Progenitor cell of endocrine pancreas (in vitro differentiated cells): ENCODE data around the gene POMGNT2. TPM values are rescaled to one million over a fixed set of nuclear protein-coding genes. Genes with fewer than 3 reads are reported as not detected.
"Not testable (repeated sequence)": the region's sequence is repeated elsewhere in the genome, so short reads cannot be mapped to it uniquely, and the experiment has no call there.

Experiments used
- DNase-seq: peaks from one replicate; pipeline ENCODE4 v3.0.0; 2021; ENCODE audit warnings: low spot score; ENCODE audit not compliant: unreplicated experiment
- H3K27ac Mint-ChIP-seq: 2 replicates; pipeline ENCODE4 v1.8.0; 2021; ENCODE audit warnings: mild to moderate bottlenecking, moderate library complexity, mixed read lengths
- H3K27me3 Mint-ChIP-seq: 2 replicates; pipeline ENCODE4 v1.8.0; 2021; ENCODE audit warnings: mixed read lengths
- H3K36me3 Mint-ChIP-seq: 2 replicates; pipeline ENCODE4 v1.8.0; 2022; ENCODE audit warnings: mixed read lengths; ENCODE audit not compliant: insufficient read depth
- H3K4me1 Mint-ChIP-seq: 2 replicates; pipeline ENCODE4 v1.8.0; 2021; ENCODE audit warnings: low read depth, mixed read lengths
- H3K4me3 Mint-ChIP-seq: 2 replicates; pipeline ENCODE4 v1.8.0; 2021; ENCODE audit warnings: low read depth, mild to moderate bottlenecking, moderate library complexity, mixed read lengths
- H3K9me3 Mint-ChIP-seq: 2 replicates; pipeline ENCODE4 v1.8.0; 2021; ENCODE audit warnings: low read depth, mixed read lengths
- CTCF ChIP-seq: fragments of 200-600 bp; sonication (generic); IDR thresholded peaks from one replicate; pipeline ENCODE4 v1.5.0; 2021; ENCODE audit warnings: antibody characterized with exemption, mild to moderate bottlenecking; ENCODE audit not compliant: unreplicated experiment
- total RNA-seq: library from RNA; stranded (reverse); gene quantifications from 2 replicates; pipeline ENCODE4 v1.2.1, GENCODE V29; 2021

The POMGNT2 gene
- total RNA-seq, 1 donor from 2014 or later: 21.6 TPM

- Mint-ChIP-seq H3K27me3 (peaks cover 5% of the 10 kb centered on the region), H3K36me3 (peaks cover 2% of the 10 kb centered on the region), H3K4me3 (no peak overlapping the region), H3K4me1 (no peaks in the 10 kb centered on the region), H3K27ac (no peak overlapping the region), H3K9me3 (no peaks in the 10 kb centered on the region)
- no peak for TF ChIP-seq CTCF
- DNase-seq: no peak
Measured at GRCh38 chr3:43073116-43073835, 32.6 kb downstream of the POMGNT2 start.

- TF ChIP-seq CTCF: no peak
- H3K9me3 Mint-ChIP-seq: no peaks in the 10 kb centered on the region
- H3K27me3 Mint-ChIP-seq: peaks cover 5% of the 10 kb centered on the region
- no peaks in the 10 kb centered on the region for H3K36me3 Mint-ChIP-seq
- no peaks in the 10 kb centered on the region for H3K4me1 Mint-ChIP-seq
- H3K27ac Mint-ChIP-seq: no peak overlapping the region
- DNase-seq: no peak
- no peak overlapping the region for H3K4me3 Mint-ChIP-seq
Measured at GRCh38 chr3:43072361-43072760, 33.5 kb downstream of the POMGNT2 start.

- peaks cover 5% of the 10 kb centered on the region for H3K27me3 Mint-ChIP-seq
- no peaks in the 10 kb centered on the region for H3K4me1 Mint-ChIP-seq
- TF ChIP-seq CTCF: peak; percentile 49
- no peak overlapping the region for H3K27ac Mint-ChIP-seq
- no peak for DNase-seq
- no peaks in the 10 kb centered on the region for H3K9me3 Mint-ChIP-seq
- H3K36me3 Mint-ChIP-seq: no peaks in the 10 kb centered on the region
- H3K4me3 Mint-ChIP-seq: no peak overlapping the region
Measured at GRCh38 chr3:43071313-43071893, 34.5 kb downstream of the POMGNT2 start.

GRCh38 chr3:43070670-43071069, 35.2 kb downstream of the POMGNT2 start:
- not testable (repeated sequence) for H3K27me3 Mint-ChIP-seq, DNase-seq, H3K4me3 Mint-ChIP-seq, H3K9me3 Mint-ChIP-seq, H3K27ac Mint-ChIP-seq, H3K4me1 Mint-ChIP-seq, H3K36me3 Mint-ChIP-seq

GRCh38 chr3:43063114-43063513, 42.8 kb downstream of the POMGNT2 start:
- no peak for TF ChIP-seq CTCF
- no peaks in the 10 kb centered on the region for H3K27me3 Mint-ChIP-seq
- no peak overlapping the region for H3K4me3 Mint-ChIP-seq
- no peak overlapping the region for H3K27ac Mint-ChIP-seq
- H3K36me3 Mint-ChIP-seq: peaks cover 2% of the 10 kb centered on the region
- H3K4me1 Mint-ChIP-seq: no peaks in the 10 kb centered on the region
- no peak for DNase-seq
- H3K9me3 Mint-ChIP-seq: peaks cover 3% of the 10 kb centered on the region

- Mint-ChIP-seq H3K27ac (no peak overlapping the region), H3K36me3 (peaks cover 2% of the 10 kb centered on the region), H3K4me1 (no peaks in the 10 kb centered on the region), H3K4me3 (no peak overlapping the region), H3K9me3 (peaks cover 3% of the 10 kb centered on the region), H3K27me3 (no peaks in the 10 kb centered on the region)
- no peak for DNase-seq
- TF ChIP-seq CTCF: no peak
Measured at GRCh38 chr3:43062564-43063040, 43.3 kb downstream of the POMGNT2 start.
